Tibial nerve (tissue), 3 donors: Measurements from ENCODE around the gene AFAP1L1.
A peak's percentile ranks its signal among the peaks of the same experiment; 100 is the strongest.

Source experiments
- POLR2A ChIP-seq, 2 donors: fragments of 450-650 bp; IDR thresholded peaks; one replicate each; pipeline ENCODE4 v1.6.1; 2017; ENCODE audit warnings: antibody characterized with exemption in 2 of 2, mild to moderate bottlenecking in 2 of 2, moderate library complexity in 2 of 2
- TF ChIP-seq, protein P1 (sequence below), 5 experiments: fragments of 200-600 bp in 3 of 5; fragments of 450-650 bp in 2 of 5; sonication (generic) in 3 of 5; IDR thresholded peaks; one replicate each; pipeline ENCODE4 v1.5.1; 2016 to 2019; ENCODE audit warnings: antibody characterized with exemption in 5 of 5, mild to moderate bottlenecking in 3 of 5, moderate library complexity in 2 of 5

DNA sequence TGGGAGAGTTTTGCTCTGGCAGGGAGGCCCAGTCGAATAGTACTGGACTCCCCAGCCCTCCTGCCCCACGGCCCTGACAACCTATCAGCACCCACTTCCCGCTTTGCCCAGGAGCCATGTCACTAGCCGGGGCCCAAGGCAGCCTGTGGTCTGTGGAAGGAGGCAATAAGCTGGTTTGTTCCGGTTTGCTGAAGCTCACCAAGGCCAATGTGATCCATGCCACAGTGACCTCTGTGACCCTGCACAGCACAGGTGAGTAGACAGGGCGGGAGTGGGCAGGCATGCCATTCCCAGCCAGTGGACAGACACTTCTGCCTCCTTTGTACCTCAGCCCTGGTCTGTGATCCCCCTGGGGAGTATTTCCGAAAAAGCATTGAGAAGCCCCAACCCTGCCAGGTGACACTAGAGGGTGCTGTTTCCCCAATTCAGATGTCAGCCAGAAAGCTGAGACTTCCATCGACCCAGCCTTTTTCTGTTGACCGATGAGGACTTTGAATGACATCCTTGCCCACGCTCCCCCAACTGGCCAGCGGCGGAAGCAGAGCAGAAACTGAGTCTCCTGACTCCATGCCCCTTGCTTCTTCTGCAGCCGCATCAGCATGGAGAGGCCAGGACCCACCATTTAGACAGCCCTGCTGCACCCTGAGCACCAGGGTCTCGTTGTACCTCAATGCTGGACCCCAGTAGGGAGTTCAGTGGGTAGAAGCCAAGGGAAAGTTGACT lies 95.8 kb downstream of the AFAP1L1 start:
- no peak for TF ChIP-seq POLR2A (IDR thresholded peaks at IDR 0.05)
- TF ChIP-seq, protein P1, sequence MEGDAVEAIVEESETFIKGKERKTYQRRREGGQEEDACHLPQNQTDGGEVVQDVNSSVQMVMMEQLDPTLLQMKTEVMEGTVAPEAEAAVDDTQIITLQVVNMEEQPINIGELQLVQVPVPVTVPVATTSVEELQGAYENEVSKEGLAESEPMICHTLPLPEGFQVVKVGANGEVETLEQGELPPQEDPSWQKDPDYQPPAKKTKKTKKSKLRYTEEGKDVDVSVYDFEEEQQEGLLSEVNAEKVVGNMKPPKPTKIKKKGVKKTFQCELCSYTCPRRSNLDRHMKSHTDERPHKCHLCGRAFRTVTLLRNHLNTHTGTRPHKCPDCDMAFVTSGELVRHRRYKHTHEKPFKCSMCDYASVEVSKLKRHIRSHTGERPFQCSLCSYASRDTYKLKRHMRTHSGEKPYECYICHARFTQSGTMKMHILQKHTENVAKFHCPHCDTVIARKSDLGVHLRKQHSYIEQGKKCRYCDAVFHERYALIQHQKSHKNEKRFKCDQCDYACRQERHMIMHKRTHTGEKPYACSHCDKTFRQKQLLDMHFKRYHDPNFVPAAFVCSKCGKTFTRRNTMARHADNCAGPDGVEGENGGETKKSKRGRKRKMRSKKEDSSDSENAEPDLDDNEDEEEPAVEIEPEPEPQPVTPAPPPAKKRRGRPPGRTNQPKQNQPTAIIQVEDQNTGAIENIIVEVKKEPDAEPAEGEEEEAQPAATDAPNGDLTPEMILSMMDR (IDR thresholded peaks at IDR 0.05) = peak; percentile 75 to 84 (median 77)
